GM19452 (cell line): ENCODE data around the gene SPRING1.

Source experiments
- ATAC-seq: cut with Tn5 transposase; IDR thresholded peaks from one replicate; pipeline ENCODE4 v1.9.1; 2021; ENCODE audit not compliant: unreplicated experiment

Gene SPRING1

GRCh38 chr12:116710370-116711150 lies 27.3 kb downstream of the SPRING1 start:
- no peak for ATAC-seq

GRCh38 chr12:116709768-116710167 lies 28.1 kb downstream of the SPRING1 start:
- no peak for ATAC-seq

- peak; percentile 58 for ATAC-seq
These were observed 28.8 kb downstream of the SPRING1 start for GRCh38 chr12:116708826-116709756.

GRCh38 chr12:116707751-116708150 lies 30.1 kb downstream of the SPRING1 start:
- no peak for ATAC-seq

GRCh38 chr12:116703214-116703795 lies 34.6 kb downstream of the SPRING1 start:
- peak; percentile 60 for ATAC-seq

- no peak for ATAC-seq
These were observed 36.4 kb downstream of the SPRING1 start for GRCh38 chr12:116701432-116701831.

GRCh38 chr12:116700066-116700465 lies 37.8 kb downstream of the SPRING1 start:
- no peak for ATAC-seq

GRCh38 chr12:116698554-116699075 lies 39.3 kb downstream of the SPRING1 start:
- no peak for ATAC-seq

GRCh38 chr12:116698116-116698515 lies 39.8 kb downstream of the SPRING1 start:
- no peak for ATAC-seq

GRCh38 chr12:116697716-116698115 lies 40.2 kb downstream of the SPRING1 start:
- ATAC-seq: no peak

- ATAC-seq: no peak
These were observed 40.6 kb downstream of the SPRING1 start for GRCh38 chr12:116697305-116697704.

- no peak for ATAC-seq
These were observed 42.5 kb downstream of the SPRING1 start for GRCh38 chr12:116695464-116695725.

- ATAC-seq: no peak
These were observed 43.0 kb downstream of the SPRING1 start for GRCh38 chr12:116694653-116695463.

GRCh38 chr12:116693286-116694227 lies 44.3 kb downstream of the SPRING1 start:
- ATAC-seq: no peak

- ATAC-seq: no peak
These were observed 45.3 kb downstream of the SPRING1 start for GRCh38 chr12:116692605-116693004.

- ATAC-seq: no peak
These were observed 46.2 kb downstream of the SPRING1 start for GRCh38 chr12:116691636-116692035.

- ATAC-seq: no peak
These were observed 46.7 kb downstream of the SPRING1 start for GRCh38 chr12:116691205-116691604.

GRCh38 chr12:116689979-116690744 lies 47.7 kb downstream of the SPRING1 start:
- ATAC-seq: no peak

GRCh38 chr12:116689521-116689920 lies 48.3 kb downstream of the SPRING1 start:
- ATAC-seq: no peak
